ENCODE measurements around the gene PCDH9. TPM values are rescaled to one million over a fixed set of nuclear protein-coding genes. Genes with fewer than 3 reads are reported as not detected.

Gene PCDH9
- total RNA-seq, 1 donor from 2014 or later: 14.7 TPM

DNA sequence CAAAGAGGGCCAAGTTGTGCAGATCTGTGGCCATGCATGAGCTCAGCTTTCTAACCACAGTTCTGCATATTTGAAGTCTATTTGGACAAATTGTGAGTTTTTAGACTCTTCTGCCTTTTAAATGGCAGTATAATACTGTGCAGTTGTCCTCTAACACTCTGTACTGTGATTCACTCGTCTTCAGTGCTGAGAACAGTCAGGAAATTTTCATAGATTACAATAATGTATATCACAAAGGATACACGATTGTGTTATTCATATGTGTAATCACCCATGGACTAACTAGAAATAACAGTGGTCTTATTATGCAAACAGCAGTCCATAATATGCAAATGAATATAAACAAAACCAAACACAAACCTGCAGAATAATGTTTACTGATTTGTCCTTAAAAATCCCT, 259.1 kb downstream of the PCDH9 start:
- intact Hi-C loops (cut with micrococcal nuclease): no loop called here
- H3K27me3 ChIP-seq (ENCODE audit: low read depth): no peaks in the 10 kb centered on the region
- no peak overlapping the region for H3K27ac ChIP-seq (replicated peaks)
- no peak overlapping the region for H3K4me3 ChIP-seq
- no peaks in the 10 kb centered on the region for H3K9me3 ChIP-seq (replicated peaks)
- TF ChIP-seq, protein P1, sequence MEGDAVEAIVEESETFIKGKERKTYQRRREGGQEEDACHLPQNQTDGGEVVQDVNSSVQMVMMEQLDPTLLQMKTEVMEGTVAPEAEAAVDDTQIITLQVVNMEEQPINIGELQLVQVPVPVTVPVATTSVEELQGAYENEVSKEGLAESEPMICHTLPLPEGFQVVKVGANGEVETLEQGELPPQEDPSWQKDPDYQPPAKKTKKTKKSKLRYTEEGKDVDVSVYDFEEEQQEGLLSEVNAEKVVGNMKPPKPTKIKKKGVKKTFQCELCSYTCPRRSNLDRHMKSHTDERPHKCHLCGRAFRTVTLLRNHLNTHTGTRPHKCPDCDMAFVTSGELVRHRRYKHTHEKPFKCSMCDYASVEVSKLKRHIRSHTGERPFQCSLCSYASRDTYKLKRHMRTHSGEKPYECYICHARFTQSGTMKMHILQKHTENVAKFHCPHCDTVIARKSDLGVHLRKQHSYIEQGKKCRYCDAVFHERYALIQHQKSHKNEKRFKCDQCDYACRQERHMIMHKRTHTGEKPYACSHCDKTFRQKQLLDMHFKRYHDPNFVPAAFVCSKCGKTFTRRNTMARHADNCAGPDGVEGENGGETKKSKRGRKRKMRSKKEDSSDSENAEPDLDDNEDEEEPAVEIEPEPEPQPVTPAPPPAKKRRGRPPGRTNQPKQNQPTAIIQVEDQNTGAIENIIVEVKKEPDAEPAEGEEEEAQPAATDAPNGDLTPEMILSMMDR (IDR thresholded peaks at IDR 0.05; ENCODE audit: borderline replicate concordance): no peak
- no peaks in the 10 kb centered on the region for H3K4me1 ChIP-seq
- no peak for DNase-seq
- H3K36me3 ChIP-seq: no peaks in the 10 kb centered on the region

DNA sequence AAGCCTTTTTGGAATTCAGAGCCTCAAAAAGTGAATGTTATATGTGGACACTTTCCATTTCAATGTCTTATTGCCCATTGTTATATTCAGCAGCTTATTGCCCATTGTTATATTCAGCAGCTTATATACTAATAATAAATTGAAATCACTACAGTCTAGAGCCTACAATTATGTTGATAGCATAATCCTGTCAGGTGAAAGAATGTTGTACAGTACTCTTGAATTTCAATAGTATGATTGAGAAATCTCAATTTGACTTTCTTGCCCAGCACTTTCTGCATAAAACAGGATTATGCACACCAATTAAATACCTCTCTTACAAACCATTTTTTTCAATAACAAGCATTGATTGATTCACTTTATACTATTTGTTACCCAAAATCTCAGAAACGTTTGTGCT, 260.8 kb downstream of the PCDH9 start:
- H3K27me3 ChIP-seq (ENCODE audit: low read depth): no peaks in the 10 kb centered on the region
- TF ChIP-seq, protein P1 (IDR thresholded peaks at IDR 0.05; ENCODE audit: borderline replicate concordance): no peak
- no peak overlapping the region for H3K4me3 ChIP-seq
- H3K4me1 ChIP-seq: no peaks in the 10 kb centered on the region
- no peaks in the 10 kb centered on the region for H3K9me3 ChIP-seq (replicated peaks)
- intact Hi-C loops (cut with micrococcal nuclease): no loop called here
- no peak overlapping the region for H3K27ac ChIP-seq (replicated peaks)
- DNase-seq: no peak
- no peaks in the 10 kb centered on the region for H3K36me3 ChIP-seq

DNA sequence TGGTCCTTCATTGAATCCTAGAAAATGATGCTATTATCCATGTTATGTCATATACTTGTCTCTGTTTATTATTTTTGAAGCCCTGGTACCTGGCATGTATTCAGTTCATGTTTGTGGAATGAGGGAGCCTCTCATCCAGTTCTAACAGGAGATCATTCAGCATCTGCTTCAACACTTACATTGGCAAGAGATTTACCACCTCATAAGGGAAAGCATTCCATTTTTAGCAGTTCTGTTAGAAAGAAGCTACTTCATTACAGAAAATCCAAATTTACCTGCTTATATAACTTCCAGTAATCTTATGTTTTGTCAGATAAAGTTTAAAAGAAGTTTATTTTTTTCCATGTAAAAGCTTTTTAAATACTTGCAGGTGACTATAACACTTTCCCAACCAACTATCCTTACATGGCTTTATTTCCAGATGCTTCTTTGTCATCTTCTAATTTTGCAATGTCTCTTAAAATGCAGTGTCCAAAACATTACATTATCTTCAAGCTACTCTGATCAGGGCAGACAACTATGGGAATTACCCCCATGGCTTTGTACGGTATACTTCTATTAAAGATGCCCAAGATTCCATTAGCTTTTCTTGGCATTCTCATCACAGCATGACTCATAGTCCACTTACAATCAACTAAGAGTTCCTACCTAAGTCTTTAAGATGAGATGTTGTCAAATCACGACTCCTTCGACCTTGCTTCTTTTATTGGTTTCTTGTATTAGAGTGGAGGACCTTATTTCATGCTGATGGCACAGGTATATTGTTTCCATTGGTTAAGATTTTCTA, 262.1 kb downstream of the PCDH9 start:
- Histone ChIP-seq H3K4me1 (no peaks in the 10 kb centered on the region), H3K27ac (replicated peaks) (no peak overlapping the region), H3K9me3 (replicated peaks) (no peaks in the 10 kb centered on the region), H3K36me3 (no peaks in the 10 kb centered on the region), H3K27me3 (ENCODE audit: low read depth) (no peaks in the 10 kb centered on the region), H3K4me3 (no peak overlapping the region)
- TF ChIP-seq, protein P1 (IDR thresholded peaks at IDR 0.05; ENCODE audit: borderline replicate concordance): no peak
- intact Hi-C loops (cut with micrococcal nuclease): no loop called here
- no peak for DNase-seq

DNA sequence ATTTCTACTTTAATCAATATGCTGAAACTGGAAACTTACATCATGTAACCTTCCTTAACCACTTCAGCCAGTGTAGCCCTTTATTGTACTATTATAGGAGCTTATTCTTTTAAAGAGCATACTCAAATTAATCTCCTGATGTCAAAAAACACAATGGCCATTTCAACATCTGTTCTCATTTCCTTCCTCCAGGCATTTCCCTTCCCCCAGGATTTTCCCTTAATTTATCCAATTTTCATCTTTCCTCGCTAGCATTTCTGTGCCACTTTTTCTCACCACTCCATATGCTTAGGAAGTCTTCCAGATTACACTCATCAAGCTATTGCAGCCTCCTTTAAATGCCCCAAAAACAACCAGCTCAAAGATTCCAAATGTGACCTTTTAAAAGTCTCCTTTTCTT, 265.0 kb downstream of the PCDH9 start:
- TF ChIP-seq, protein P1 (IDR thresholded peaks at IDR 0.05; ENCODE audit: borderline replicate concordance): no peak
- intact Hi-C loops (cut with micrococcal nuclease): no loop called here
- no peak overlapping the region for H3K27ac ChIP-seq (replicated peaks)
- H3K9me3 ChIP-seq (replicated peaks): no peaks in the 10 kb centered on the region
- no peaks in the 10 kb centered on the region for H3K36me3 ChIP-seq
- no peak for DNase-seq
- H3K27me3 ChIP-seq (ENCODE audit: low read depth): no peaks in the 10 kb centered on the region
- no peaks in the 10 kb centered on the region for H3K4me1 ChIP-seq
- no peak overlapping the region for H3K4me3 ChIP-seq

DNA sequence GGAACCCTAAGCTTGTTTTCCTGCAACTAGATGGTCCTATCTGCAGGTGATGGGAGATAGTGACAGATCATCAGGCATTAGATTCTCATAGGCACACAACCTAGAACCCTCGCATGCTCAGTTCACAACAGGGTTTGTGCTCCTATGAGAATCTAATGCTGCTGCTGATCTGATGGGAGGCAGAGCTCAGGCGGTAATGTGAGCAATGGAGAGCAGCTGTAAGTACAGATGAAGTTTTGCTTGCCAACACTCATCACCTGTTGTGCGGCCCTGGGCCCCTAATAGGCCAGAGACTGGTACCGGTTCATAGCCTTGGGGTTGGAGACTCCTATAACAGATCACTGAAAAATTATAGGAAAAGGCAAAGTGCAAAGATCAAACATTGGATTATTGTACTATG, 267.2 kb downstream of the PCDH9 start:
- H3K27ac ChIP-seq (replicated peaks): no peak overlapping the region
- intact Hi-C loops (cut with micrococcal nuclease): no loop called here

More for the DNA sequence above, 267.2 kb downstream of the PCDH9 start:
- H3K27me3 ChIP-seq (ENCODE audit: low read depth): no peaks in the 10 kb centered on the region
- DNase-seq: no peak
- no peak overlapping the region for H3K4me3 ChIP-seq
- TF ChIP-seq, protein P1 (IDR thresholded peaks at IDR 0.05; ENCODE audit: borderline replicate concordance): no peak
- no peaks in the 10 kb centered on the region for H3K36me3 ChIP-seq
- no peaks in the 10 kb centered on the region for H3K9me3 ChIP-seq (replicated peaks)
- H3K4me1 ChIP-seq: no peaks in the 10 kb centered on the region
